Loucy (cell line): ENCODE results near the gene PGF.

Experiments used
- CTCF ChIP-seq: fragments of 200-600 bp; sonication (generic); conservative IDR thresholded peaks from 2 replicates; pipeline ENCODE4 v1.5.1; 2014; ENCODE audit warnings: mild to moderate bottlenecking, antibody characterized with exemption, low read length
- EZH2phosphoT487 ChIP-seq: fragments of 200-600 bp; IDR thresholded peaks from 2 replicates; pipeline ENCODE4 v1.6.1; 2018; ENCODE audit warnings: antibody characterized with exemption, mild to moderate bottlenecking, moderate library complexity, borderline replicate concordance

GRCh38 chr14:74893614-74894091 lies 61.7 kb downstream of the PGF start:
- TF ChIP-seq CTCF (no peak), EZH2phosphoT487 (no peak)
